Activated effector memory CD4-positive, alpha-beta T cell treated with anti-CD3 and anti-CD28 coated beads, Interleukin-2, amount 50 U/mL, for 16 hours (primary cell): Measurements from ENCODE around the gene ATG5.

ENCODE experiments used
- DNase-seq: peaks from one replicate; pipeline ENCODE4 v3.0.0-alpha.2; 2020

The ATG5 gene

DNA sequence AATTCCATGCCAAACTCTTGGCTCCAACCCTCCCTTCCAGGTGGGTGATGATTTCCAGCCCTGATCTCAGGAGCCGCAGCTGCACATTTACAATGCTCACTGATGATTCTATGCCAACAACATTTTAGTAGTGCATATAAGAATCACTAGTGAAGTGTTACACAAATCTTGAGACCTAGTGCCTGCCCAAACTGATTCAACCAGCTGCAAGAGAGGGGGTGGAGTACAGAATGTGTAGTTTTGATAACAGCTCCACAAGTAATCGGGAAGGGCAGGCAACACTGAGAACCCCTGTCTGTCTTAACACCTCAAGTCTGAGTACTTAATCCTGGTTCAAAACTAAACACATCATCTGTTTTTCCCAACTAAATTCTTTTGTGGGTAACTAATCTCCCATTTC lies 147.8 kb downstream of the ATG5 start:
- DNase-seq: no peak

- no peak for DNase-seq
These were observed 152.3 kb downstream of the ATG5 start for GRCh38 chr6:106173124-106173879.

DNA sequence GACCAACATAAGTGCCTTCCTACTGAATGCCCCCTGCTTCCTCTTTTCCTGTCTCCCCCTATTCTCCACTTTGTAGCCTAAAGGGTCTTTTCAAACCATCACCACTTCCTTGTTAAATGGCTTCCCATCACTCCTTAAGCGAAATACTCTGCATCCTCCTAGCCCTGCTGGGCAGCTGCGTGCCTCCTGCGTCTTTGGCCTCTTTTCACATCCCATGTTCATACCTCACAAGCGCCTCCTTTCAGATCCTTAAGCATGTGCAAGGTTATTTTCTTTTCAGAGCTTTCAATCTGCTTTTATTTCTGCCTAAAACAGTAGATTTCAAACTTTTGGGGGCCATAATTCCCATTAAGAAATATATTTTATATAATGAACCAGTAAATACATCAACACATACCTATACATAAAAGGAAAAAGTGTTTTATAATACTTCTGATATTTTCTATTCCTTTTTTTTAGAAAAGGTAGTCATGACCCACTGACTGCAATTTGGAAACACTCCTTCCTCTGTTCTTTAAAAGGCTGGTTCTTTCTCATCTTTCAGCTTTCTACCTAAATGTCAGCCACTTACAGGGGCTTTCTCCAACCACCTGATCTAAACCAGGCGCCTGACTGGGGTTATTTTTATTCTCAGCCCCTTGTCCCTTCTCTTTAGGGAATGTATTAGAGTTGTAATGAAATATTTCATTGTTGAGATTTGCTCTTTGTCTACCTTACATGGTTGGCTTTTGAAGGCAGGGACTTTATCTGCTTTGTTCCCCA lies 155.3 kb downstream of the ATG5 start:
- DNase-seq: no peak

DNA sequence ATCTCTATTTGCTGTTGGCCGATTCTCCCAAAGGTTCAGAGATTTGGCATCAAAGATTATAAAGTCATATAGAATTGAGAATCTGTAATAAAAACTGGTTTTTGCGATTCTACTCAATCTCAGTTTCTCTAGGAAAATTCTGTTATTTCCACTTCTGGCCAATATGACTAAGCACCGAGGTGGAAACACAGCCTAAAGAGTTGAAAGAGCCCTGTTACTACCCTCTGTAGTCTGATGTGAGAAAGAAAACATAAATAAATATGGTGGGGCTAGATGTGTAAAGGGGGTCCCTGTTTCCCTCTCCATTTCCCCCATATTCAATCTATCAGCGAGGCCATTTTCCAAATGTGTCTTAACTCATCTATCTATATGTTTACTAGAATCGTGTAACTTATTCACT lies 156.0 kb downstream of the ATG5 start:
- no peak for DNase-seq

- DNase-seq: no peak
These were observed 157.3 kb downstream of the ATG5 start for GRCh38 chr6:106168097-106168888.

DNA sequence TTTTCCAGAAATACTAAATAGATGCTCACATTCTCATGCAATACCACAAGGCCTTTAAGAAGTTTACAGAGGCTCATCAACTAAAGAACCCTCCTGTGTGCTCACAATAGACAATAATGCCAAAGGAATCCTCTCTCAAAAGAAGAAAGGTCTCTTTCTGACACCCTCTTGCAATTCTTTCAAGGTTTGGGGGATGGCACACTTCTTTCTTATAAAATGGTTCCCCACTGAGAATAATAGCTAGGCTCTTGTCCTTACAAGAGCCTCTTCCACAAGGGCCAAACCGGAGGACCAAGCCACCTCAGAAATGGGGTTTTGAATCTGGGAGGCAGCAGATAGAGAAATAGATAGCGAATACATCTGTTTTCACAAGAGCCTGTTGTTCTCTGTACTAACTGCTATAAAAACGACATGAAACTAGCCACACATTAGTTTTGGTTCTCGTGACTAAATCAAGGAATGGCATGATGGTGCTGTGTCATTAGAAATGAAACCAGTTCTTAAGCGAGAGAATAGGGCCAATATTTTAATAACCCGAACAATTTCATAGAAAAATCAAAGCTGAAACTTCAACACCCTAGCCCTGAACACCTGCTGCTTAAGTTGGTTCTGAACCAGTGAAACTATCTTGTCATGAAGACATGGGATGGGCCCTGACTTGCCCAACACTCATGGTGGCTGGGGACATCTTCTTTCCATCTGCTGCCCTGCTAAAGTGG lies 158.3 kb downstream of the ATG5 start:
- DNase-seq: no peak

GRCh38 chr6:106165885-106166485 lies 159.6 kb downstream of the ATG5 start:
- no peak for DNase-seq

- peak; percentile 84 for DNase-seq
These were observed 161.3 kb downstream of the ATG5 start for GRCh38 chr6:106163966-106164877.

- DNase-seq: peak; percentile 82
These were observed 162.1 kb downstream of the ATG5 start for GRCh38 chr6:106163446-106163965.

- no peak for DNase-seq
These were observed 162.6 kb downstream of the ATG5 start for GRCh38 chr6:106162921-106163320.

GRCh38 chr6:106161893-106162292 lies 163.7 kb downstream of the ATG5 start:
- DNase-seq: no peak

DNA sequence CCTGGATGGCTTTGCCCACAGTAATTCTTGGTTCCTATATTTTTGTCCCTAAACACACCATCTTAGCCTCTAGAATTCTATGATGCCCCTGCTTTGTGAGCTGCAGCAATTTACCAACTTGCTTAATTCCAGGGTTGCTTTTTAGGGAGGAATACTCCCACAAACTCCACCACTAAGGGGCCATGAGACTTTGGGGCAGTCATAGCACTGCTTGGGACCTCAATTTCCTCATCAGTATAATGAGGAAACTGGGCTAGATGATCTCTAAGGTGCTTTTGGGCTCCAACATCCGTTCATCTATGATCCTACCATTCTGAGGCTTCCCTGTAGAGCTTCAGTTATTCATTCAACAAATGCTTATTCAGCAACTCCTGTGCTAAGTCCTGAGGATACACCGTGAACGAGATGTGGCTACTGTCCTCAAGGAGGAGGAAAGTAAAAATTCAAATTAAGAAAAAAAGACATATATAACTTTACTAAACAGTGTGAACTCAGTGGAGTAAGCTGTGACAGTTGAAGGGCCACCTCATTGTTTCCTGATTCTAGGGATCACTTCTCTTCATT lies 164.2 kb downstream of the ATG5 start:
- no peak for DNase-seq

- DNase-seq: no peak
These were observed 165.4 kb downstream of the ATG5 start for GRCh38 chr6:106160189-106160588.

- no peak for DNase-seq
These were observed 166.0 kb downstream of the ATG5 start for GRCh38 chr6:106159531-106159940.

DNA sequence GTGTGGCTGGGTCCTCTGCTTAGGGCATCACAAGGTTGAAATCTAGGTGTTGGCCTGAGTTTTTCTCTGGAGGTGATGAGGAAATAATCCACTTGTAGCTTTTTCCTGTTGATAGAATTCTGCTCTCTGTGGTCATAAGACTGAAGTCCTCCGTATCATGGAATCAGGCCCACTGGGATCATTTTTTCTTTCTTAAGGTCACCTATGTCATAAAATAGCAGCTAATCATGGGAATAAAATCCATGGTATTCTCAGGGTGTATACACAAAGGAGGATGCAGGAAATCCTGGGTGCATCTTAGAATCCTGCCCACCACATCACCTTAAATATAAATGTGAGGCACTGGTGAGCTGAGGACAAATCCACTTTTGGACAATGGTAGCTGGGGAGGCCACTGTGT lies 166.7 kb downstream of the ATG5 start:
- DNase-seq: no peak

GRCh38 chr6:106156863-106157262 lies 168.7 kb downstream of the ATG5 start:
- no peak for DNase-seq

DNA sequence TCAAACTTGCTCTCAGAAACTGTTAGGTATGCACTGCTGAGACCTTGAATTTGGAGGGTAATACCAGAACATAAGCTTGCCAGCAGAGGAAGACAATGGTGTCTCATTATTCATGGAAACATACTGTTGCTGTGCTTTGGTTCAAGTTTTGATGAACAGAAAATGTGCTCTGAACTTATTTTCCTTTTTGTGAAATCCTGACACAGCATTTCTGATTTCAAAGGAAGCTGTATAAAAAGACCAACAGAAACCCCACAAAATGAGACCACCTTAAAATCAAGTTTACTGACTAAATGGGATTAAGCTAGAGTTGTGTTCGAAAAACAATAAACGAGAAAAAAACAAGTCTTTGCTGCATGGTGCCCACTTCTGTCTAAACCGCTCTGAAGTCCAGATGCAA lies 169.1 kb downstream of the ATG5 start:
- no peak for DNase-seq

DNA sequence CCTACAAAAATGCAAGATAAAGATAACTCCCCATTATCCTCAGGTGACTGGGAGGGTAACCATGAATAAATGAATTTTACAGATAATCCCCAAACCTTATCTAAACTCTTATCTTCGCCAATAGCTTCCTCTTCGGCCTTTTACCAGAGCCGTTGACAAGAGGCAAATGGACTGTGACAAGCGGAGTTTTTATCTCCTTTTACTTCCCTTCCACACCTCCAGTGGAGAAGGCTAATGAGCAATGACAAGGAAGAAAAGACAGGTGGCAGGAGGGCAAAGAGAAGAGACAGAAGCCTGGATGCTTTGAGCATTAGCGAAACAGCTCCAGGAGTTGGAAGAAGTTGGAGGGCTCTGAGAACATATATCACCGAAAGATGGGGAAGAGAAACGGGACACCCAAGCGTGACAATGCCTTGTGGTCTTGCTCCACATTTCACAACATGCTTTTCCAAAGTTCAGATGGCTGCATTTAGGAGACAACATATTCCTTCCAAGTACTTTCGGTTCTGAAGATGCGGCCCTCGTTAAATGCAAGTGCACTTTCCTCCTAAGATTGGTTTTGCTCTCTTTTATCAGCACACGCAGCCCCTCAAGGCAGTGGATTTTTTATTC lies 170.2 kb downstream of the ATG5 start:
- no peak for DNase-seq

- no peak for DNase-seq
These were observed 171.2 kb downstream of the ATG5 start for GRCh38 chr6:106154326-106154725.

DNA sequence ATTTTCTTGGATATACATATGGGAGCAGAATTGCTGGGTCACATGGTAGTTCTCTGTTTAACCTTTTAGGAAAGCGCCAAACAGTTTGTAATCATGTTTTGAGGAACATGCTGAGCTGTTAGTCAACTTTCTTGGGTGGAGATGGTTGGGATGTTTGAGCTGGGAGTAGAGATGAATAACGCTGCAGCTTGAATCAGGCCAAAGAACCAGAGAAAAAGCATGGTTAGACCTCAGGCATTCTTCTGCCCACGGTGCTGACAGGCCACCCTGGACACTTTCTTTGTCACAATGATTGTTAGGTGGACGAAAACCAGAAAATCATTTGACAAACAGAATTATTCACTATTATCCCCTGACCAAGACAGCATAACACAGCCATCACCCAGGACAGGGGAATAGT lies 172.6 kb downstream of the ATG5 start:
- DNase-seq: no peak
